Sigmoid colon (tissue), 7 donors: Measurements from ENCODE around the gene WDR74. TPM values are rescaled to one million over a fixed set of nuclear protein-coding genes. Genes with fewer than 3 reads are reported as not detected.
A peak's percentile ranks its signal among the peaks of the same experiment; 100 is the strongest.

ENCODE experiments used
- DNase-seq: peaks from one replicate; pipeline ENCODE4 v3.0.0-alpha.2; 2019
- H3K27ac ChIP-seq, 4 donors: fragments of 200-600 bp; sonication (generic); one replicate each; pipeline ENCODE4 v1.5.1; 2016 to 2019; ENCODE audit warnings: mild to moderate bottlenecking in 1 of 4
- H3K27me3 ChIP-seq, 3 donors: fragments of 200-600 bp; sonication (generic); one replicate each; pipeline ENCODE4 v1.5.1; 2019; ENCODE audit warnings: mild to moderate bottlenecking in 1 of 3
- H3K36me3 ChIP-seq, 4 donors: fragments of 200-600 bp; sonication (generic); one replicate each; pipeline ENCODE4 v1.5.1; 2016 to 2019
- H3K4me1 ChIP-seq, 4 donors: fragments of 200-600 bp; sonication (generic); one replicate each; pipeline ENCODE4 v1.5.1; 2017 to 2019
- H3K4me3 ChIP-seq, 4 donors: fragments of 200-600 bp; sonication (generic); one replicate each; pipeline ENCODE4 v1.5.1; 2017 to 2019; ENCODE audit warnings: mild to moderate bottlenecking in 2 of 4, moderate library complexity in 1 of 4
- H3K9me3 ChIP-seq, 4 donors: fragments of 200-600 bp in 3 of 4; sonication (generic) in 3 of 4; one replicate each; pipeline versions ENCODE4 v1.5.1 to v1.6.1; 2013 to 2019
- CTCF ChIP-seq, 4 experiments: fragments of 450-650 bp in 3 of 4; fragments of 200-600 bp in 1 of 4; IDR thresholded peaks; one replicate each; pipeline ENCODE4 v1.5.1; 2016 to 2019; ENCODE audit warnings: antibody characterized with exemption in 4 of 4, mild to moderate bottlenecking in 3 of 4, moderate library complexity in 2 of 4
- EP300 ChIP-seq, 4 donors: sonication (generic); formaldehyde crosslinking; IDR thresholded peaks; one replicate each; pipeline ENCODE4 v1.6.1; 2017; ENCODE audit warnings: antibody characterized with exemption in 4 of 4
- POLR2A ChIP-seq, 2 donors: fragments of 450-650 bp; IDR thresholded peaks; one replicate each; pipeline ENCODE4 v1.6.1; 2016; ENCODE audit warnings: antibody characterized with exemption in 2 of 2, mild to moderate bottlenecking in 2 of 2, moderate library complexity in 2 of 2
- POLR2AphosphoS5 ChIP-seq, 4 donors: sonication (generic); formaldehyde crosslinking; IDR thresholded peaks; one replicate each; pipeline ENCODE4 v1.6.1; 2017; ENCODE audit warnings: antibody characterized with exemption in 4 of 4
- WGBS, 2 donors: extraction: QIAGEN DNeasy Blood & Tissue Kit; methylation state at CpG; one replicate each; pipeline ENCODE4 v1.1.7; 2013; 5-methylcytosine and 5-hydroxymethylcytosine counted together
- intact Hi-C: fragments of 100-400 bp; cut with DNase I; formaldehyde crosslinking; loops from one replicate; pipeline ENCODE4 v1.15.1; 2023
- polyA plus RNA-seq, 3 donors: library from polyadenylated mRNA; stranded (reverse); fragments of 200-250 nt; gene quantifications; one replicate each; pipeline ENCODE4 v1.2.3, GENCODE V29; 2013
- total RNA-seq, 4 donors: library from RNA; depleted of rRNA; stranded (reverse); fragments of >200 nt; gene quantifications; one replicate each; pipeline ENCODE4 v1.1.0, GENCODE V29; 2016
- donor health status: healthy with polysubstance abuse.
- donor health status: Bipolar disorder and iron deficiency.
- donor health status: healthy.

WDR74 gene
- total and polyA plus RNA-seq, 7 donors = 11.6 to 47.6 (median 30.7) TPM

DNA sequence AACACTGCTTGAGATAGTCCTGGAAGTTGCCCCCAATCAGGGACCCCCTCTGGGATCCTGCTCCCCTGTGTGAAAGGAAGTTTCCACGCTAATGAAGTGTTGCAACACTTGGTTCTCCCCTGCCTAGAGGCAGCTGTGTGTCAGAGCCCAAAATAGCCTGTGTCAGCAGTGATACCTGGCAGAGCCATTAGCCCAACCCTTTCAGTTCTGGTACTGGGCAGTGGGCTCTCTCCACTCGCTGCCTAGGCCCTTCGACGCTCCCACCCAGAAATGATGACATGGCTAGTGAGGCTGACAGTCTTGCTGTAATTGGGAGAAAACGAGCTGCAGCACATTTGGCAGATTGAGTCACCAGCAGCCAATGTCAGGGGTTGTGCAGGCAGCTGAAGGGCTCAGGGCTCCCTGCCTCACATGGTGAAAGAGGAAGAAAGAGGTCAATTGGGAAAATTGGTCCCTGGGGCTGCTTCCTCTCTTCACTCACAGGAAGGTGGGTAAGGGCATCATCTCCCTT is 32.7 kb downstream of the WDR74 start:
- 80 to 87% methylated on average over 5 of the region's 5 CpGs for WGBS, 2 donors
- H3K9me3 ChIP-seq = no peaks in the 10 kb centered on the region
- no peaks in the 10 kb centered on the region for H3K27me3 ChIP-seq
- peaks cover 0 to 25% (median 21%) of the 10 kb centered on the region in 4 donors for H3K4me1 ChIP-seq
- DNase-seq = peak; percentile 70
- TF ChIP-seq POLR2AphosphoS5 (IDR thresholded peaks at IDR 0.05) (peak in 1 of 4 donors; percentile 9), POLR2A (IDR thresholded peaks at IDR 0.05) (no peak)
- intact Hi-C loops = no loop called here
- H3K36me3 ChIP-seq = peaks cover 13 to 27% (median 18%) of the 10 kb centered on the region in 4 donors
- H3K4me3 ChIP-seq = no peak overlapping the region
- peak overlapping the region in 3 of 4 donors; percentile 89 to 96 (median 90) for H3K27ac ChIP-seq

GRCh38 chr11:62805961-62806441 is 33.4 kb downstream of the WDR74 start:
- Histone ChIP-seq H3K9me3 (no peaks in the 10 kb centered on the region), H3K36me3 (peaks cover 20 to 33% (median 24%) of the 10 kb centered on the region in 4 donors), H3K27ac (peak overlapping the region; percentile 83 to 96 (median 90)), H3K4me1 (peaks cover 0 to 25% (median 21%) of the 10 kb centered on the region in 4 donors), H3K27me3 (no peaks in the 10 kb centered on the region), H3K4me3 (peak overlapping the region; percentile 67 to 93 (median 70))
- TF ChIP-seq EP300 (IDR thresholded peaks at IDR 0.05) = no peak
- no peak for TF ChIP-seq CTCF (IDR thresholded peaks at IDR 0.05)
- no peak for TF ChIP-seq POLR2AphosphoS5 (IDR thresholded peaks at IDR 0.05)
- no peak for TF ChIP-seq POLR2A (IDR thresholded peaks at IDR 0.05)
- intact Hi-C loops = loop anchor here (2.0 kb wide), 1 partner anchor 25 kb away; no protein-coding TSS in a partner anchor
- no peak for DNase-seq
- 29 to 33% methylated on average over 12 of the region's 12 CpGs for WGBS, 2 donors

- DNase-seq = peak; percentile 97
- Histone ChIP-seq H3K4me3 (peak within 1 kb of the TSS; percentile 67 to 93 (median 70)), H3K27me3 (no peaks in the 10 kb centered on the region), H3K9me3 (no peaks in the 10 kb centered on the region), H3K4me1 (peaks cover 0 to 25% (median 21%) of the 10 kb centered on the region in 4 donors), H3K27ac (peak within 1 kb of the TSS; percentile 83 to 96 (median 90)), H3K36me3 (peaks cover 25 to 41% (median 32%) of the 10 kb centered on the region in 4 donors)
- TF ChIP-seq CTCF (IDR thresholded peaks at IDR 0.05) = no peak
- TF ChIP-seq POLR2A (IDR thresholded peaks at IDR 0.05) = peak; percentile 98
- peak; percentile 99 to 100 (median 100) for TF ChIP-seq POLR2AphosphoS5 (IDR thresholded peaks at IDR 0.05)
- TF ChIP-seq EP300 (IDR thresholded peaks at IDR 0.05) = no peak
- intact Hi-C loops = loop anchor here (2.0 kb wide), 1 partner anchor 26 kb away; no protein-coding TSS in a partner anchor
- WGBS, 2 donors = 1% methylated on average over 77 of the region's 77 CpGs
Measured at GRCh38 chr11:62805076-62805892, 34.1 kb downstream of the WDR74 start, which contains the start of gene NXF1. Gene NXF1 (minus strand): TSS chr11:62805440. CDS start chr11:62805356, 84 bp downstream.

DNA sequence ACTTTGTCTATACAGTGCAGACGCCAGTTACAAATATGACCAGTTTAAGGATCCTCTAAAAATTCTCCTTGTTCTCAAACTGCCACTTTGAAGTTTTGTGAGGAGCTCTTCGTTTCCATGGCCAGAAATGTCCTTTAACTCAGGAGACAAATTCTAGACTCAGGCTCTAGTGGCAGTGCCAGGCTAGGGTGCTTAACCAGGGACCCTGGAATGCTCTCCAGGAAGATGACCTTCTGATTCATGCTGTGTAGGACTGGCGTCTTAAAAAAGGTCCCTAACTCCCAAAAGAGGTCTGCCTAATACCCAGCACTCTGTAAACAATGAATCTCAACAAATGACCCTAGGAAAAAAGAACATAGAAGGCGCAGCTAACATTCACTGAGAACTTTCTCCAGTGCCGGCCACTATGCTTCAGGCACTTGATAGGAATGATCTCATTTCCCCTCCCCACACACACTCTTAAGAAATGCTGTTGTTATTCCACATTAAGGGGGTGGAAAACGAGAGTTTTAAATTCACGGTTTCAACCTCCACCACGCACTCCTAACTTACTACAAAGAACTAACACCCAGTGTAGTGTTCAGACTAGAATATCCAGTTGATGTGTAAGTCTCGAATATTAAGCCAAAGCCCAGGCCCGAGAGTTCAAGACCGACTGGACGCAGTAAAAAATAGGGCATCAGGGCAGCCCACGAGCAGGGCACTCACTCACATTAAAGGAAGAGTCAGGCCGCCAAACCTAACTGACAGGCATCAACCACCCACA is 34.9 kb downstream of the WDR74 start:
- intact Hi-C loops = loop anchor here (2.0 kb wide), 1 partner anchor 26 kb away; no protein-coding TSS in a partner anchor
- peaks cover 0 to 25% (median 21%) of the 10 kb centered on the region in 4 donors for H3K4me1 ChIP-seq
- DNase-seq = no peak
- WGBS, 2 donors = 3 to 6% methylated on average over 14 of the region's 14 CpGs
- TF ChIP-seq EP300 (IDR thresholded peaks at IDR 0.05) (no peak), POLR2A (IDR thresholded peaks at IDR 0.05) (no peak), POLR2AphosphoS5 (IDR thresholded peaks at IDR 0.05) (no peak), CTCF (IDR thresholded peaks at IDR 0.05) (no peak)
- H3K9me3 ChIP-seq = no peaks in the 10 kb centered on the region
- peak overlapping the region; percentile 83 to 96 (median 90) for H3K27ac ChIP-seq
- peaks cover 33 to 49% (median 40%) of the 10 kb centered on the region in 4 donors for H3K36me3 ChIP-seq
- H3K4me3 ChIP-seq = peak overlapping the region; percentile 67 to 93 (median 70)
- H3K27me3 ChIP-seq = no peaks in the 10 kb centered on the region
